Osteocyte (in vitro differentiated cells): ENCODE measurements around the gene PIP5K1B. TPM values are rescaled to one million over a fixed set of nuclear protein-coding genes. Genes with fewer than 3 reads are reported as not detected.

Experiments
- DNase-seq: peaks from one replicate; pipeline ENCODE4 v3.0.0; 2021; ENCODE audit warnings: mixed read lengths; ENCODE audit not compliant: unreplicated experiment; ENCODE audit errors: extremely low spot score
- H3K27ac Mint-ChIP-seq: one replicate; pipeline ENCODE4 v1.8.0; 2021; ENCODE audit warnings: mild to moderate bottlenecking, mixed read lengths; ENCODE audit not compliant: unreplicated experiment
- H3K27me3 Mint-ChIP-seq: one replicate; pipeline ENCODE4 v1.8.0; 2021; ENCODE audit warnings: mixed read lengths; ENCODE audit not compliant: unreplicated experiment
- H3K36me3 Mint-ChIP-seq: one replicate; pipeline ENCODE4 v1.8.0; 2021; ENCODE audit warnings: mixed read lengths; ENCODE audit not compliant: unreplicated experiment
- H3K4me1 Mint-ChIP-seq: one replicate; pipeline ENCODE4 v1.8.0; 2021; ENCODE audit warnings: mixed read lengths; ENCODE audit not compliant: unreplicated experiment
- H3K4me3 Mint-ChIP-seq: one replicate; pipeline ENCODE4 v1.8.0; 2021; ENCODE audit warnings: mild to moderate bottlenecking, moderate library complexity, mixed read lengths; ENCODE audit not compliant: unreplicated experiment
- H3K9me3 Mint-ChIP-seq: one replicate; pipeline ENCODE4 v1.8.0; 2021; ENCODE audit warnings: mixed read lengths; ENCODE audit not compliant: unreplicated experiment
- CTCF ChIP-seq: fragments of 200-600 bp; sonication (generic); IDR thresholded peaks from 2 replicates; pipeline ENCODE4 v1.5.0; 2021; ENCODE audit warnings: antibody characterized with exemption, mild to moderate bottlenecking, moderate library complexity
- total RNA-seq: library from RNA; stranded (reverse); gene quantifications from 2 replicates; pipeline ENCODE4 v1.2.1, GENCODE V29; 2021

Gene PIP5K1B
- total RNA-seq, 1 donor from 2014 or later = not detected

GRCh38 chr9:68728731-68729130 is 23.7 kb downstream of the PIP5K1B start:
- H3K27me3 Mint-ChIP-seq = peaks cover 2% of the 10 kb centered on the region
- no peaks in the 10 kb centered on the region for H3K36me3 Mint-ChIP-seq
- H3K4me1 Mint-ChIP-seq = no peaks in the 10 kb centered on the region
- peaks cover 5% of the 10 kb centered on the region for H3K9me3 Mint-ChIP-seq
- H3K4me3 Mint-ChIP-seq = no peak overlapping the region
- no peak for TF ChIP-seq CTCF
- no peak overlapping the region for H3K27ac Mint-ChIP-seq
- DNase-seq = no peak

- Mint-ChIP-seq H3K27ac (no peak overlapping the region), H3K36me3 (no peaks in the 10 kb centered on the region), H3K4me1 (no peaks in the 10 kb centered on the region), H3K27me3 (peaks cover 2% of the 10 kb centered on the region), H3K9me3 (no peaks in the 10 kb centered on the region), H3K4me3 (no peak overlapping the region)
- TF ChIP-seq CTCF = no peak
- DNase-seq = no peak
Observed at GRCh38 chr9:68730570-68731235, 25.7 kb downstream of the PIP5K1B start.

- Mint-ChIP-seq H3K4me1 (no peaks in the 10 kb centered on the region), H3K4me3 (no peak overlapping the region), H3K36me3 (no peaks in the 10 kb centered on the region), H3K27ac (no peak overlapping the region), H3K9me3 (no peaks in the 10 kb centered on the region), H3K27me3 (peaks cover 4% of the 10 kb centered on the region)
- DNase-seq = no peak
- no peak for TF ChIP-seq CTCF
Observed at GRCh38 chr9:68731857-68732256, 26.8 kb downstream of the PIP5K1B start.

GRCh38 chr9:68732405-68733020 is 27.5 kb downstream of the PIP5K1B start:
- TF ChIP-seq CTCF = no peak
- H3K36me3 Mint-ChIP-seq = no peaks in the 10 kb centered on the region
- no peaks in the 10 kb centered on the region for H3K9me3 Mint-ChIP-seq
- H3K27me3 Mint-ChIP-seq = peaks cover 4% of the 10 kb centered on the region
- no peak for DNase-seq
- no peaks in the 10 kb centered on the region for H3K4me1 Mint-ChIP-seq
- no peak overlapping the region for H3K4me3 Mint-ChIP-seq
- H3K27ac Mint-ChIP-seq = no peak overlapping the region

- Mint-ChIP-seq H3K4me3 (no peak overlapping the region), H3K4me1 (no peaks in the 10 kb centered on the region), H3K36me3 (no peaks in the 10 kb centered on the region), H3K27me3 (peaks cover 4% of the 10 kb centered on the region), H3K9me3 (no peaks in the 10 kb centered on the region), H3K27ac (no peak overlapping the region)
- DNase-seq = no peak
- no peak for TF ChIP-seq CTCF
Observed at GRCh38 chr9:68733021-68733405, 28.0 kb downstream of the PIP5K1B start.
